Smooth muscle cell (in vitro differentiated cells): ENCODE results near the gene FGGY. TPM values are rescaled to one million over a fixed set of nuclear protein-coding genes. Genes with fewer than 3 reads are reported as not detected.

Experiments
- DNase-seq: peaks from one replicate; lab custom pipeline; 2025; ENCODE audit not compliant: unreplicated experiment; lab: John Stamatoyannopoulos, UW
- H2AFZ ChIP-seq: fragments of 200-600 bp; sonication (generic); 2 replicates; pipeline ENCODE4 v1.6.0; 2016; ENCODE audit warnings: antibody characterized with exemption, low read depth, mild to moderate bottlenecking
- H3F3A ChIP-seq: fragments of 200-600 bp; sonication (generic); 2 replicates; pipeline ENCODE4 v1.6.0; 2017; ENCODE audit warnings: antibody characterized with exemption, low read depth
- H3K27ac ChIP-seq: fragments of 200-600 bp; sonication (generic); 2 replicates; pipeline ENCODE4 v1.5.1; 2016; ENCODE audit warnings: low read depth, mild to moderate bottlenecking
- H3K27me3 ChIP-seq: fragments of 200-600 bp; sonication (generic); 2 replicates; pipeline ENCODE4 v1.6.1; 2016; ENCODE audit warnings: low read depth, mild to moderate bottlenecking
- H3K36me3 ChIP-seq: fragments of 200-600 bp; sonication (generic); 2 replicates; pipeline ENCODE4 v1.5.1; 2016; ENCODE audit warnings: low read depth
- H3K4me1 ChIP-seq: fragments of 200-600 bp; sonication (generic); 2 replicates; pipeline ENCODE4 v1.5.1; 2016; ENCODE audit warnings: low read depth
- H3K4me2 ChIP-seq: fragments of 200-600 bp; sonication (generic); 2 replicates; pipeline ENCODE4 v1.6.0; 2016; ENCODE audit warnings: mild to moderate bottlenecking
- H3K4me3 ChIP-seq: fragments of 200-600 bp; sonication (generic); 2 replicates; pipeline ENCODE4 v1.5.1; 2016; ENCODE audit warnings: mild to moderate bottlenecking
- H3K79me2 ChIP-seq: fragments of 200-600 bp; sonication (generic); 2 replicates; pipeline ENCODE4 v1.6.0; 2016; ENCODE audit warnings: low read depth, mild to moderate bottlenecking
- H3K9ac ChIP-seq: fragments of 200-600 bp; sonication (generic); 2 replicates; pipeline ENCODE4 v1.6.0; 2016; ENCODE audit warnings: low read depth
- H3K9me3 ChIP-seq: fragments of 200-600 bp; sonication (generic); replicated peaks from 2 replicates; pipeline ENCODE4 v1.5.1; 2016; ENCODE audit warnings: low read depth
- H4K20me1 ChIP-seq: fragments of 200-600 bp; sonication (generic); 2 replicates; pipeline ENCODE4 v1.6.0; 2016; ENCODE audit warnings: low read depth
- WGBS: methylation state at CpG from one replicate; pipeline ENCODE4 v1.1.7; 2016; ENCODE audit warnings: low lambda C conversion rate; 5-methylcytosine and 5-hydroxymethylcytosine counted together
- polyA plus RNA-seq: library from polyadenylated mRNA; unstranded; fragments of >200 nt; fragmentation: Nextera tagmentation; extraction: Ambion mirVana; gene quantifications from 2 replicates; pipeline ENCODE4 v1.2.1, GENCODE V29; 2016
- total RNA-seq: library from RNA; depleted of rRNA; stranded (reverse); fragments of >200 nt; gene quantifications from 2 replicates; pipeline ENCODE4 v1.2.3, GENCODE V29; 2014
- TF ChIP-seq, protein P1 (sequence below): fragments of 200-600 bp; sonication (generic); IDR thresholded peaks from 2 replicates; pipeline ENCODE4 v1.5.1; 2017; ENCODE audit warnings: borderline replicate concordance, mild to moderate bottlenecking, antibody characterized with exemption; ENCODE audit not compliant: insufficient read depth, poor library complexity, severe bottlenecking

Gene FGGY
- total and polyA plus RNA-seq, 2 experiments from 2014 or later = 5.1 to 9.2 TPM

DNA sequence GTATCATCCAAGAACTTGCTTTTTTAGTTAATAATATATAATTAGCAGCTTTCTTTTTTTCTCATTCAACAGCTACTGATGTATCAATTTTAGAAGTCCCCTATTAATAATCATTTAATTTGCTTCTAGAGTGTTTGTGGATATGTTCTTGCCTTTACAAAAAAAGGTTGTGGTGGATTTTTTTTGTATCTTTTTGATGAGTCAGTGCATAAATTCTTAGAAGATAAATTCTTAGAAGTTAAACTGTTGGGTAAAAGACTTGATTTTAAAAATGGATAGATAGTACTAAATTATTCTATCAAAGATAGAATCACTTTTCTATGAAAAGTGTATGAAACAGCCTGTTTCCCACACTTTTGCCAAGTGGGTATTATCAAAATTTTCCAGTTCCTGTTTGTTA is 11.9 kb downstream of the FGGY start:
- no peak overlapping the region for H3K4me2 ChIP-seq
- no peak overlapping the region for H3K27ac ChIP-seq
- H3K27me3 ChIP-seq = no peaks in the 10 kb centered on the region
- DNase-seq = no peak
- H3K79me2 ChIP-seq = no peaks in the 10 kb centered on the region
- no peaks in the 10 kb centered on the region for H3K36me3 ChIP-seq
- no peak overlapping the region for H2AFZ ChIP-seq
- H4K20me1 ChIP-seq = no peaks in the 10 kb centered on the region
- TF ChIP-seq, protein P1, sequence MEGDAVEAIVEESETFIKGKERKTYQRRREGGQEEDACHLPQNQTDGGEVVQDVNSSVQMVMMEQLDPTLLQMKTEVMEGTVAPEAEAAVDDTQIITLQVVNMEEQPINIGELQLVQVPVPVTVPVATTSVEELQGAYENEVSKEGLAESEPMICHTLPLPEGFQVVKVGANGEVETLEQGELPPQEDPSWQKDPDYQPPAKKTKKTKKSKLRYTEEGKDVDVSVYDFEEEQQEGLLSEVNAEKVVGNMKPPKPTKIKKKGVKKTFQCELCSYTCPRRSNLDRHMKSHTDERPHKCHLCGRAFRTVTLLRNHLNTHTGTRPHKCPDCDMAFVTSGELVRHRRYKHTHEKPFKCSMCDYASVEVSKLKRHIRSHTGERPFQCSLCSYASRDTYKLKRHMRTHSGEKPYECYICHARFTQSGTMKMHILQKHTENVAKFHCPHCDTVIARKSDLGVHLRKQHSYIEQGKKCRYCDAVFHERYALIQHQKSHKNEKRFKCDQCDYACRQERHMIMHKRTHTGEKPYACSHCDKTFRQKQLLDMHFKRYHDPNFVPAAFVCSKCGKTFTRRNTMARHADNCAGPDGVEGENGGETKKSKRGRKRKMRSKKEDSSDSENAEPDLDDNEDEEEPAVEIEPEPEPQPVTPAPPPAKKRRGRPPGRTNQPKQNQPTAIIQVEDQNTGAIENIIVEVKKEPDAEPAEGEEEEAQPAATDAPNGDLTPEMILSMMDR = no peak
- no peaks in the 10 kb centered on the region for H3K4me1 ChIP-seq
- H3K9me3 ChIP-seq = no peaks in the 10 kb centered on the region
- no peak overlapping the region for H3K4me3 ChIP-seq
- H3F3A ChIP-seq = no peaks in the 10 kb centered on the region
- no peak overlapping the region for H3K9ac ChIP-seq

DNA sequence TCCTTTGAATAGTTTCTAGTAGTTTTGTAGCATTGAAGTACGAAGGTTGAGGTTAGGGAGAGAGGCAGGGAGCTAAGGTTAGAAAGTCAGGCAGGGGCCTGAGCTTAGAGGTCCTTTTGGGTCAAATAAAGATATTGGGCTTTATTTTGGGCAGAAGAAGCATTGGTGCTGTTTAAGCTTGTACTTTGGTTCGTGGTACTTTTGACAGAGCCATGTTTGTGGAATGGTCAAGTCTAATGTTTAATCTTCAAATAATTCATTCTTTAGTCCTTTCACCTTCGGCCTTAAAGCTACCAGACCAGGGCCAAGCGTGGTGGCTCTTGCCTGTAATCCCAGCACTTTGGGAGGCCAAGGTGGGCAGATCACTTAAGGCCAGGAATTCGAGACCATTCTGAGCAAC is 12.5 kb downstream of the FGGY start:
- Histone ChIP-seq H3K36me3 (no peaks in the 10 kb centered on the region), H3K79me2 (no peaks in the 10 kb centered on the region), H3K4me1 (no peaks in the 10 kb centered on the region), H3K9ac (no peak overlapping the region), H3K4me2 (no peak overlapping the region), H3K9me3 (no peaks in the 10 kb centered on the region), H2AFZ (no peak overlapping the region), H3K27ac (no peak overlapping the region), H3K27me3 (no peaks in the 10 kb centered on the region), H3F3A (no peaks in the 10 kb centered on the region), H3K4me3 (no peak overlapping the region), H4K20me1 (no peaks in the 10 kb centered on the region)
- DNase-seq = no peak
- TF ChIP-seq, protein P1 = no peak
- WGBS = 96% methylated on average over 5 of the region's 5 CpGs

DNA sequence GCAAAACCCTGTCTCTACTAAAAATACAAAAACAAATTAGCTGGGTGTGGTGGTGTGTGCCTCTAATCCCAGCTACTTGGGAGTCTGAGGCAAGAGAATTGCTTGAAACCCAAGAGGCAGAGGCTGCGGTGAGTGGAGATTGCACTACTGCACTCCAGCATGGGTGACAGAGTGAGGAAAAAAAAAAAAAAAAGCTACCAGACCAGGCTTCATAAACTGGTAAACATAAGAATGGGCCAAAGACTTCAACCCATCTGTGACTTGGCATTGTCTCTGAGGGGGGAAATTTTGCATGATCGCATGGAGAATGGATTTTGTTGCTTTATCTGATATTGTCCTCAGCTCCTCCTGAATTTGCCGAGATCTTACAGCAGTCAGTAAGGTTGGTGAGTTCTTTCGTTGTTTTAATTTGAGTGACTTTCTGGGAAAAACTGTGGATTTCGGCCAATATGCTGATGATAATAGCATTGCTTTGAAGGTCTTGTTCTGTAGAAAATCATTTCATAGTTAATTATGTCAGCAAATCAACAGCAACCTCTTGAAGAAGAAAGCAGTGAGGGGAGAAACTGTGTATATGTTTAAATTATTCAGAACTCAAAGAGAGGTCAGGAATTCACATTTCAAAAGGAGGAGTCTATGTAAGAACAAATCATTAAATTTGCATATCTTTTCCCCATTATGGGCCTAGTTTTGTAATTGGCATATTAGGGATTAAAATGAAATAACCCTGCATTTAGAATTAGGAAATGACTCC is 13.1 kb downstream of the FGGY start:
- TF ChIP-seq, protein P1 = no peak
- Histone ChIP-seq H3K79me2 (no peaks in the 10 kb centered on the region), H3K9ac (no peak overlapping the region), H4K20me1 (no peaks in the 10 kb centered on the region), H3K4me3 (no peak overlapping the region), H3K4me1 (no peaks in the 10 kb centered on the region), H3K36me3 (no peaks in the 10 kb centered on the region), H3F3A (no peaks in the 10 kb centered on the region), H3K4me2 (no peak overlapping the region), H3K27me3 (no peaks in the 10 kb centered on the region), H3K9me3 (no peaks in the 10 kb centered on the region), H2AFZ (no peak overlapping the region), H3K27ac (no peak overlapping the region)
- 89% methylated on average over 5 of the region's 5 CpGs for WGBS
- DNase-seq = no peak
